Gastroesophageal sphincter (tissue), 3 donors: ENCODE data around the gene TARDBP.

ENCODE experiments used
- CTCF ChIP-seq, 4 experiments: fragments of 200-600 bp in 2 of 4; fragments of 450-650 bp in 2 of 4; sonication (generic) in 1 of 4; IDR thresholded peaks; one replicate each; pipeline ENCODE4 v1.5.1; 2017 to 2019; ENCODE audit warnings: antibody characterized with exemption in 4 of 4, mild to moderate bottlenecking in 2 of 4, moderate library complexity in 2 of 4
- EP300 ChIP-seq: sonication (generic); formaldehyde crosslinking; IDR thresholded peaks from one replicate; pipeline ENCODE4 v1.6.1; 2017; ENCODE audit warnings: antibody characterized with exemption, mild to moderate bottlenecking

GRCh38 chr1:10973552-10973951, 38.9 kb upstream of the TARDBP start:
- no peak for TF ChIP-seq CTCF (IDR thresholded peaks at IDR 0.05)
- TF ChIP-seq EP300, result no peak
